Measurements from ENCODE around the gene STK39.

- TF ChIP-seq EP300 (IDR thresholded peaks at IDR 0.05): no peak
- TF ChIP-seq CTCF (IDR thresholded peaks at IDR 0.05): no peak
These were observed 76.2 kb downstream of the STK39 start for GRCh38 chr2:168171059-168171762.
